HepG2 (cell line): Measurements from ENCODE around the gene SDK2.

Experiments
- CEBPB ChIP-seq: IDR thresholded peaks from 2 replicates; pipeline ENCODE4 v1.6.1; 2011; ENCODE audit warnings: low read depth, low read length, improper control_type of control experiment, borderline replicate concordance
- EZH2 ChIP-seq: conservative IDR thresholded peaks from 2 replicates; pipeline ENCODE4 v1.6.1; 2012; ENCODE audit warnings: mild to moderate bottlenecking, low read depth, low read length, moderate library complexity
- HDAC1 ChIP-seq: sonication (generic); formaldehyde crosslinking; IDR thresholded peaks from 2 replicates; pipeline ENCODE4 v1.5.1; 2020; ENCODE audit warnings: mild to moderate bottlenecking, missing genetic modification reagents
- HOXA7 ChIP-seq: sonication (generic); formaldehyde crosslinking; IDR thresholded peaks from 2 replicates; pipeline ENCODE4 v1.8.1; 2022; ENCODE audit warnings: mild to moderate bottlenecking, missing genetic modification reagents, moderate library complexity
- MAX ChIP-seq: IDR thresholded peaks from 2 replicates; pipeline ENCODE4 v1.6.1; 2012; ENCODE audit warnings: inconsistent platforms
- PAF1 ChIP-seq: IDR thresholded peaks from 2 replicates; pipeline ENCODE4 v1.6.1; 2016; ENCODE audit warnings: missing genetic modification reagents, missing compliant biosample characterization
- RAD21 ChIP-seq: fragments of 450-650 bp; formaldehyde crosslinking; IDR thresholded peaks from 2 replicates; pipeline ENCODE4 v1.5.0; 2020; ENCODE audit warnings: mild to moderate bottlenecking
- SUZ12 ChIP-seq: fragments of 150-350 bp; IDR thresholded peaks from 2 replicates; pipeline ENCODE4 v1.6.1; 2014; ENCODE audit warnings: low read depth, low read length

- TF ChIP-seq CEBPB = no peak
- TF ChIP-seq HOXA7 (CRISPR knock-in tag) = no peak
- no peak for TF ChIP-seq MAX
- no peak for TF ChIP-seq PAF1 (CRISPR knock-in tag)
- TF ChIP-seq HDAC1 = no peak
- no peak for TF ChIP-seq EZH2
- TF ChIP-seq SUZ12 = no peak
- no peak for TF ChIP-seq RAD21 (CRISPR knock-in tag)
Observed at GRCh38 chr17:73611630-73612029, 32.6 kb downstream of the SDK2 start.
